ENCODE data around the gene EXOC1. TPM values are rescaled to one million over a fixed set of nuclear protein-coding genes. Genes with fewer than 3 reads are reported as not detected.

The EXOC1 gene, protein sequence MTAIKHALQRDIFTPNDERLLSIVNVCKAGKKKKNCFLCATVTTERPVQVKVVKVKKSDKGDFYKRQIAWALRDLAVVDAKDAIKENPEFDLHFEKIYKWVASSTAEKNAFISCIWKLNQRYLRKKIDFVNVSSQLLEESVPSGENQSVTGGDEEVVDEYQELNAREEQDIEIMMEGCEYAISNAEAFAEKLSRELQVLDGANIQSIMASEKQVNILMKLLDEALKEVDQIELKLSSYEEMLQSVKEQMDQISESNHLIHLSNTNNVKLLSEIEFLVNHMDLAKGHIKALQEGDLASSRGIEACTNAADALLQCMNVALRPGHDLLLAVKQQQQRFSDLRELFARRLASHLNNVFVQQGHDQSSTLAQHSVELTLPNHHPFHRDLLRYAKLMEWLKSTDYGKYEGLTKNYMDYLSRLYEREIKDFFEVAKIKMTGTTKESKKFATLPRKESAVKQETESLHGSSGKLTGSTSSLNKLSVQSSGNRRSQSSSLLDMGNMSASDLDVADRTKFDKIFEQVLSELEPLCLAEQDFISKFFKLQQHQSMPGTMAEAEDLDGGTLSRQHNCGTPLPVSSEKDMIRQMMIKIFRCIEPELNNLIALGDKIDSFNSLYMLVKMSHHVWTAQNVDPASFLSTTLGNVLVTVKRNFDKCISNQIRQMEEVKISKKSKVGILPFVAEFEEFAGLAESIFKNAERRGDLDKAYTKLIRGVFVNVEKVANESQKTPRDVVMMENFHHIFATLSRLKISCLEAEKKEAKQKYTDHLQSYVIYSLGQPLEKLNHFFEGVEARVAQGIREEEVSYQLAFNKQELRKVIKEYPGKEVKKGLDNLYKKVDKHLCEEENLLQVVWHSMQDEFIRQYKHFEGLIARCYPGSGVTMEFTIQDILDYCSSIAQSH
- total RNA-seq (ENCODE audit: unreplicated experiment), result 102 TPM
- long read RNA-seq, transcript EXOC1-203 (19 exons, 3,551 nt), result major isoform, 9 of 37 reads
- long read RNA-seq, partial matches to known transcripts, result 17 of 37 reads
- long read RNA-seq, other reads (novel, unspliced or antisense), result 10 of 37 reads

- Mint-ChIP-seq H3K36me3 (ENCODE audit: unreplicated experiment) (peaks cover 4% of the 10 kb centered on the region), H3K27ac (ENCODE audit: unreplicated experiment) (peak within 1 kb of the TSS; percentile 11), H3K9me3 (ENCODE audit: unreplicated experiment) (peaks cover 19% of the 10 kb centered on the region), H3K4me1 (ENCODE audit: low read depth, unreplicated experiment) (peaks cover 30% of the 10 kb centered on the region), H3K27me3 (ENCODE audit: unreplicated experiment) (peaks cover 22% of the 10 kb centered on the region), H3K4me3 (ENCODE audit: unreplicated experiment) (peak within 1 kb of the TSS; percentile 5)
- TF ChIP-seq, protein P1, sequence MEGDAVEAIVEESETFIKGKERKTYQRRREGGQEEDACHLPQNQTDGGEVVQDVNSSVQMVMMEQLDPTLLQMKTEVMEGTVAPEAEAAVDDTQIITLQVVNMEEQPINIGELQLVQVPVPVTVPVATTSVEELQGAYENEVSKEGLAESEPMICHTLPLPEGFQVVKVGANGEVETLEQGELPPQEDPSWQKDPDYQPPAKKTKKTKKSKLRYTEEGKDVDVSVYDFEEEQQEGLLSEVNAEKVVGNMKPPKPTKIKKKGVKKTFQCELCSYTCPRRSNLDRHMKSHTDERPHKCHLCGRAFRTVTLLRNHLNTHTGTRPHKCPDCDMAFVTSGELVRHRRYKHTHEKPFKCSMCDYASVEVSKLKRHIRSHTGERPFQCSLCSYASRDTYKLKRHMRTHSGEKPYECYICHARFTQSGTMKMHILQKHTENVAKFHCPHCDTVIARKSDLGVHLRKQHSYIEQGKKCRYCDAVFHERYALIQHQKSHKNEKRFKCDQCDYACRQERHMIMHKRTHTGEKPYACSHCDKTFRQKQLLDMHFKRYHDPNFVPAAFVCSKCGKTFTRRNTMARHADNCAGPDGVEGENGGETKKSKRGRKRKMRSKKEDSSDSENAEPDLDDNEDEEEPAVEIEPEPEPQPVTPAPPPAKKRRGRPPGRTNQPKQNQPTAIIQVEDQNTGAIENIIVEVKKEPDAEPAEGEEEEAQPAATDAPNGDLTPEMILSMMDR (IDR thresholded peaks at IDR 0.05; ENCODE audit: partially characterized antibody, unreplicated experiment), result no peak
- DNase-seq, result peak; percentile 99
These were observed at the start of gene EXOC1 for GRCh38 chr4:55853484-55854046. TSS of gene EXOC1 (plus strand) at chr4:55853648. CDS start at chr4:55858324, 4,676 bp downstream.

- H3K9me3 Mint-ChIP-seq (ENCODE audit: unreplicated experiment), result no peaks in the 10 kb centered on the region
- DNase-seq, result no peak
- peaks cover 7% of the 10 kb centered on the region for H3K27me3 Mint-ChIP-seq (ENCODE audit: unreplicated experiment)
- peak overlapping the region; percentile 94 for H3K27ac Mint-ChIP-seq (ENCODE audit: unreplicated experiment)
- H3K4me3 Mint-ChIP-seq (ENCODE audit: unreplicated experiment), result peak overlapping the region; percentile 32
- TF ChIP-seq, protein P1 (IDR thresholded peaks at IDR 0.05; ENCODE audit: partially characterized antibody, unreplicated experiment), result no peak
- peaks cover 9% of the 10 kb centered on the region for H3K36me3 Mint-ChIP-seq (ENCODE audit: unreplicated experiment)
- H3K4me1 Mint-ChIP-seq (ENCODE audit: low read depth, unreplicated experiment), result peaks cover 18% of the 10 kb centered on the region
These were observed 45.9 kb upstream of the EXOC1 start for GRCh38 chr4:55807556-55807955.

DNA sequence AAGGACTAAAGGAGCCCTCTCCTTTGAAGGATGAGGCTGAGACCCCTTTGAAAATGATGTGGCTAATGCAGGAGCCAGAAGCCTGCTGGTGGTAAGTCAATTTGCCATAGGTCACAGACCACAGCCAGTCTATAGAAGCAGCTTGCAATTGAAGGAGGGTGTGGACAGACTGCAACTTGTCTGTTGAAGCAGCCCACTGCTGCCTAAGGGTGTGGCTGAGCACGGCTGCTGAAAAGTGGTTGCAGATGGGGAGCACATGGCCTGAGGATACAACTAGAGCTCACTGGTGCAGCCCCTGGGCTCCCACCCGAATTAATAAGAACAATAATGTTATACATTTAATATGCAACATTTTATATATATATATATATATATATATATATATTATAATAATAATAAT is 45.3 kb upstream of the EXOC1 start:
- no peaks in the 10 kb centered on the region for H3K9me3 Mint-ChIP-seq (ENCODE audit: unreplicated experiment)
- peaks cover 7% of the 10 kb centered on the region for H3K27me3 Mint-ChIP-seq (ENCODE audit: unreplicated experiment)
- H3K27ac Mint-ChIP-seq (ENCODE audit: unreplicated experiment), result peak overlapping the region; percentile 99
- TF ChIP-seq, protein P1 (IDR thresholded peaks at IDR 0.05; ENCODE audit: partially characterized antibody, unreplicated experiment), result no peak
- peak overlapping the region; percentile 32 for H3K4me3 Mint-ChIP-seq (ENCODE audit: unreplicated experiment)
- peaks cover 14% of the 10 kb centered on the region for H3K36me3 Mint-ChIP-seq (ENCODE audit: unreplicated experiment)
- peaks cover 18% of the 10 kb centered on the region for H3K4me1 Mint-ChIP-seq (ENCODE audit: low read depth, unreplicated experiment)
- DNase-seq, result peak; percentile 62

DNA sequence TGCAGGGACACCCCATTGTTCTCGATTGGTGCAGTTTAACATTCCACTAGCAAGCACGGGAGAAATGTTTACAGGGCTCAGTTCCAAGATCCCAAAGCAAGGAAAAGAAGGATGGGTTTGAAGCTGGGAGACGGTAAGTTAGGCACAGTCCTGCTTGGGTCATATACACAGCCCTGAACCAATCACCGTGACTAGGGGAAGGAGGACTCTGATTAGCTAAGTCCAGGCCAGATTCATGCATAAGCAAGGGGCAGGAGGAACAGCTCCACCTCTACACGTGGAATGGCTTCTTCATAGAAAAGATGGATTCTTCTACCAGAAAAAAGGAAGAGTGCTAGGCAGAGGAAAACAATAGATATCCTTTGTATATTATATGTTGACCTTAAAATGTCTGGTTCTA is 44.8 kb upstream of the EXOC1 start:
- Mint-ChIP-seq H3K9me3 (ENCODE audit: unreplicated experiment) (no peaks in the 10 kb centered on the region), H3K4me3 (ENCODE audit: unreplicated experiment) (no peak overlapping the region), H3K27me3 (ENCODE audit: unreplicated experiment) (peaks cover 7% of the 10 kb centered on the region), H3K4me1 (ENCODE audit: low read depth, unreplicated experiment) (peaks cover 18% of the 10 kb centered on the region), H3K36me3 (ENCODE audit: unreplicated experiment) (peaks cover 18% of the 10 kb centered on the region), H3K27ac (ENCODE audit: unreplicated experiment) (peak overlapping the region; percentile 99)
- TF ChIP-seq, protein P1 (IDR thresholded peaks at IDR 0.05; ENCODE audit: partially characterized antibody, unreplicated experiment), result no peak
- DNase-seq, result no peak

Measured in glutamatergic neuron (in vitro differentiated cells).